Stimulated activated CD4-positive, alpha-beta T cell treated with anti-CD3 and anti-CD28 coated beads, Interleukin-2, amount 100 ng/mL, for 24 hours (primary cell): ENCODE data around the gene ZNF787.
A peak's percentile ranks its signal among the peaks of the same experiment; 100 is the strongest.
"Not testable (repeated sequence)": the region's sequence is repeated elsewhere in the genome, so short reads cannot be mapped to it uniquely, and the experiment has no call there.

Experiments used
- DNase-seq, 2 donors: peaks; one replicate each; pipeline ENCODE4 v3.0.0-alpha.2; 2020

Gene ZNF787

DNA sequence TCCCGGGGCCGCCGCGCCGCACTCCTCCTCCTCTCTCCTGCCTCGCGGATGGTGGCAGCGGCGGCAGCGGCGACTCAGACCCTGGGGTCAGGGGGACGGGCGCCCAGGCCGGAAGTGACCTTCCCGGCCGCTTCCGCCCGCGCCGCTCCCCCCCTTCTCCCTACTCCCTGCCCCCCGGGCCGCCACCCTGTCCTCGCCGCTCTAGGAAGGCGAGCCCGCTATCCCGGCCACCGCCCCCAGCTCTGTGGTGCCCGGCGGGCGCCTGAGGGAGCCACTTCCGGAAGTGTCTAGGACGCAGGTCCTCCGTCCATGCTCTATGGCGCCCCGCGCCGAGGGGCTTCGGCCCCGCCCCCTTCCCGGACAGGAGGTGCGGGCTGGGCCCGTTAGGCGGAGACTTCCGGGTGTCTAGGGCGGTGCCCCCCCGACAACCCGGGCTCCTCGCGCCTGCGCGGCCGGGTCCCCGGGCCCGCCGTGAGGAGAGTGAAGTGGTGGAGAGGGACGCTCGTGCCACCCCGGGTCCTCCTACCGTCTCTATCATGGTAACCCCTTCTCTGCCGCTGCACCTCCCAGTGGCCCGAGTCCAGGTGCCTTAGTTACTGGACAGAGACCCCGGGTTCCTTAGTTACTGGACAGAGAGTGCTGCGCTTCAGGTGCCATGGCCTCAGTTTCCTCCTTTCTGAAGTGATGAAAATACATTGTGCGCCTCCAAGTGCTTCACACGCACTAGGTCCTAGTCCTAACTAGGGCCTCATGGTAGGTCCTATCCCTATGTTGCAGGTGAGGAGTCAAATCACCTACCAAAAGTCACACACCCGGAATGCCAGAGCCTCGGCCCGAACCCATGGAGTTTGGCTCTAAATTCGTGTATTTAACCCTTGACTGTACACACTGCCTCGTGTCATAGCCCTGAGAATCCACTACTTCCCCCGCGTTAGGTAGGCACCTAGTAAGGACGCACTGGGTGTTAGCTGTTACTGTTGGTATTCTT is at the start of gene ZNF787:
Gene ZNF787 (minus strand): TSS at position 116 of the 988 bp plus-strand sequence. CDS start 18,078 bp downstream, outside the sequence.
- peak; percentile 97 to 98 for DNase-seq

GRCh38 chr19:56170261-56170660 is 49.2 kb upstream of the ZNF787 start:
- DNase-seq, result no peak

DNA sequence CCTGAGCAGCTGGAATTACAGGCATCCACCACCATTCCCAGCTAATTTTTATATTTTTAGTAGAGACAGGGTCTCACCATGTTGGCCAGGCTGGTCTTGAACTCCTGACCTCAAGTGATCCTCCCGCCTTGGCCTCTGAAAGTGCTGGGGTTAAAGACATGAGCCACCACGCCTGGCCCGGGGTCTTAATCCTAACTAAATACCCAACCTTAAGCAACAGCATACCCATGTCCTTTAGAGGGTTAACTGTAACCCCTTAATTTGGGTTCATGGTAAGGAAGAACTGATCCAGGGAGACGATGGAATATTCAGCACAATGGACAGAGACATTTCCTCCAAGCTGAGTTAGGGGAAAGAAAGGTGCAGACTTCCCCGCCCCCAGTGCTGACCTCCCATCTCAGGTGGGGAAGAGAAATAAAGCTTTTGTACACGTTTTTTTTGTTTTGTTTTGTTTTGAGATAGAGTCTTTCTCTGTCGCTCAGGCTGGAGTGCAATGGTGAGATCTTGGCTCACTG is 46.0 kb upstream of the ZNF787 start:
- DNase-seq, result no peak

DNA sequence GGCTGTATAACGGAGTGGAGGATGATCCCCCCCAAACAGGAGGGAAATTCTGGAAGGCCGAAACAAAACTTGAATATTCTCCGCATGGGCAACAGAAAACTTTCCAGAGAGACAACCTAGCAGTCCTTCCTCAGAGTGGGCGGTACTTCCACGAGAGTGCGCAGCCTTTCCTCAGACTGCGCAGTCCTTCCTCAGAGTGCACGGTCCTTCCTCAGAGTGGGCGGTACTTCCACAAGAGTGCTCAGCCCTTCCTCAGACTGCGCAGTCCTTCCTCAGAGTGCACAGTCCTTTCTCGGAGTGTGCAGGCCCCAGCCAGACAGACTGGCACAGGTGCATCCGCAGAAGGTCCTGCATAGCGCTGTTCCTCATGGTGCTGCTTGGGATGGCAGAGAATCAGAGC is 42.0 kb upstream of the ZNF787 start:
- no peak for DNase-seq

DNA sequence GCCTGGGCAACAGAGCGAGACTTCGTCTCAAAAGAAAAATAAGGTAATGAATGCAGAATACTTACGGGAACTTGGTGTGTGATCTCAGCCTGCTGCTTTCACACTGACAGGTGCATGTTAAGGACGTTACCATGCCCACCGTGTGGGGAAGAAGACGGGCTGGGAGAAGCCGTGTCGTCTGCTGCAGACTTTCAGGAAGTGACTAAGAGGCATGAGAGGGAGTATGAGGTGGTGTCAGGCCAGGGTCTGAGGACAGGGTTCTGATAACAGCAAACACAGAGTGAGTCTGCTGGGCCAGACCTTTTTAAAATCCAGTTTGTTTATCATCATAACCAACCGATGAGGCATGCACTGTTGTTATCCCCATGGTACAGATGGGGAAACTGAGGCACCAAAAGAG is 41.2 kb upstream of the ZNF787 start:
- peak in 1 of 2 donors; percentile 20 for DNase-seq

- no peak for DNase-seq
Observed at GRCh38 chr19:56161534-56161933, 40.4 kb upstream of the ZNF787 start.

DNA sequence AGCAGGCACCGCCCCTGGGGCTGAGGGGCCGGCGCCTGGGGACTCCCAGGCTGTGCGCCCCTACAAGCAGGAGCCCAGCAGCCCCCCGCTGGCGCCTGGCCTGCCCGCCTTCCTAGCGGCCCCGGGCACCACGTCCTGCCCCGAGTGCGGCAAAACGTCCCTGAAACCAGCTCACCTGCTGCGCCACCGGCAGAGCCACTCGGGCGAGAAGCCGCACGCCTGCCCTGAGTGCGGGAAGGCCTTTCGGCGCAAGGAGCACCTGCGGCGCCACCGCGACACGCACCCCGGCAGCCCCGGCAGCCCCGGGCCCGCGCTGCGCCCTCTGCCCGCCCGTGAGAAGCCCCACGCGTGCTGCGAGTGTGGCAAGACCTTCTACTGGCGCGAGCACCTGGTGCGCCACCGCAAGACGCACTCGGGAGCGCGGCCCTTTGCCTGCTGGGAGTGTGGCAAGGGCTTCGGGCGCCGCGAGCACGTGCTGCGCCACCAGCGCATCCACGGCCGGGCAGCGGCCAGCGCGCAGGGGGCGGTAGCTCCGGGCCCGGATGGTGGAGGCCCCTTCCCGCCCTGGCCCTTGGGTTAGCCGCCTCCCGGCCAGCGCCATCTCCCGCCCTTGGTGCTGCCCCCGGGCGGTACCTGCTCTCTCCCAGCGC is 38.7 kb upstream of the ZNF787 start:
- DNase-seq, result no peak

DNA sequence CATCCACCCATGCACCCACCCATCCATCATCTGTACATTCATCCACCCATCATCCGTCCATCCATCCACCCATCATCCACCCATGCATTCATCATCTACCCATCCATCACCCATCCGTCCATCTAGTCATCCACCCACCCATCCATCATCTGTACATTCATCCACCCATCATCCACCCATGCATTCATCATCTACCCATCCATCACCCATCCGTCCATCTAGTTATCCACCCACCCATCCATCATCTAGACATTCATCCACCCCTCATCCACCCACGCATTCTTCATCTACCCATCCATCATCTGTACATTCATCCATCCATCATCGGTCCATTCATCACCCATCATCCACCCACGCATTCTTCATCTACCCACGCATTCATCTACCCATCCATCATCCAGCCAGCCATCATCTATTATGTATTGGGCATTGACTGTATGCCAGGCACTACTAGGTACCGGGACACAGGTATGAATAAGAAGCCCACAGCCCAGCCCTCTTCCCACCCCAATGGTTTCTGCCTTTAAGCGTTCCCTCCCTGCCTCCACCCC is 38.0 kb upstream of the ZNF787 start:
- DNase-seq, result no peak

DNA sequence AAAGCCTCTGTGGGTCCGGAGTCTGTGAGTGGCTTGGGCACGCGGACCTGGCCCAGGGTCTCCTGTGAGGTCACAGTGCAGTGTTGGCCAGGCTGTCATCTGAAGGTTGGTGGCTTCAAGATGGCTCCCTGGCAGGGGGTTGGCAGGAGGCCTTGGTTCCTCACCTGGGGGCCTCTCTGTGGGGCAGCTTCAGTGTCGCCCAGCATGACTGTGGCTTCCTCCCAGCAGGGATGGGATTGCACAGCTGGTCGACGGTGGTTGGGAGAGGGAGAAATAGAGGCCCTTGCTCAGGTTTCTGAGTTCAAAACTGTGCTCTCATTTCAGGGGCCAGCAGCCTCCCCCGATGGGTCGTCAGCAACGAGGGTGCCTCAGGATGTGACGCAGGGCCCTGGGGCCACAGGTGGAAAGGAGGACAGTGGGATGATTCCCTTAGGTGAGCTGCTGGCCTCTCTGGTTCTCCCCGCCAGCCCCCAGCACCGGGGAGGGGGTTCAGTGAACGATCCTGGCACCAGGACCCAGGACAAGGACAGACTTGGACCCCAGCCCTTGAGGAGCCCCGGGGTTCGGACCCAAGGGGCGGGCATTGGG is 37.2 kb upstream of the ZNF787 start:
- DNase-seq, result no peak

DNA sequence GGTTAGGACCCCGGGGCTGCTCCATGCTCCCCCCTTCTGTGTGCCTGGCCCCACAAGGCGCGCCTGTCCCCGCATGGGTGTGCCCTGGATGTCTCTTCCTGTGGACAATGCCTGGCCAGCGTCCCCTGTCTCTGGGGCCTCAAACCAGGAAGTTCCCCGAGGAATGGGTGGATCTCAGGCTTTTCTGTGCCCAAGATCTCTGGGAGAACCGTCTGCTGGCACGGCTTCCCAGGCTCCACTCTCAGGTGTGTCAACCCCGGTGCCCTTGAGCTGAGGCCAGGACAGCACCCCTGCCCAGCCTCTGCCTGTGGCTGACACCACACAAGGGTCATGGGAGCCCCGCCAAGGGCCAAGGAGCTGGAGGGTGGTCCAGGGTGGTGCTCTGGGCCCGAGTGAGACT is 35.7 kb upstream of the ZNF787 start:
- no peak for DNase-seq

DNA sequence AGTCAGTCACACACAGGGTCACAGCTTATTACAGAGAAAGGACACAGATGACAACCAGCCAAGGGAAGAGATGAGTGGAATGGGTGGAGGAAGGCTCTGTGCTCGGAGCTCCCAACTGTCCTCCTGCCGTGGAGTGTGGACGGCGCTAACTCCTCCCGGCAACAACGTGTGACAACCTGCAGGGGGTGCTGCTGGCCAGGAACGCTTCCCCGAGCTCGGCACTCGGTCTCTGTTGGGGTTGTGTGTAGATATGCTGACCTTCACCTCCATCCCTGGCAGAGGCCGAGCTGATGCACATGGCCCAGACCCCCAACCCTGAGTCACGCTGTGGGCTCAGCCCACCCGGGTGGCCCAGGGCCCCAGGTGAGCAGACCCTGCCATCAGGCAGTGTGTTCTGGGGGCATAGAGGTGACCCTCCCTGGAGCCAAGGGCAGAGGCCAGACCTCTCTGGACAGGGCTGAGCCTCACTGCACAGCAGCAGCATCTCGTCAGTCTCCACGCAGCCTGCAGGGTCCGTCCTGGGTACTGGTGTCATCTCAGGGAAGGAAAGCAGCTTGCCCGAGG is 34.1 kb upstream of the ZNF787 start:
- DNase-seq, result peak in 1 of 2 donors; percentile 19

GRCh38 chr19:56153507-56153906 is 32.4 kb upstream of the ZNF787 start:
- DNase-seq, result no peak

DNA sequence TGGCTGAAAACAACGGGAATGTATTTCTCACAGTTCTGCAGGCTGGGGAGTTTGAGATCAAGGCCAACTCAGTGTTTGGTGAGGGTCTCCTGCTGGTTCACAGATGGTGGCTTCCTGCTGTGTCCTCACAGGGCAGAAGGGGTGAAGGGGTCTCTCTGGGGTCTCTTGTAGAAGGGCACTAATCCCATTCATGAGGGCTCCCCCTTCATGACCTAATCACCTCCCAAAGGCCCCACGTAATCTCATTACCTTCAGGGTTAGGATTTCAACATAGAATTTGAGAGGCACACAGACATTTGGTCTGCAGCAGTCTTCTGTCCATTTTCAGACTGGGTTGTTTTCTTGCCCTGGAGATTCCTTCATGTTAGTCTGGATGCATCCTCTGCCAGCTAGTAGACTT is 31.5 kb upstream of the ZNF787 start:
- no peak for DNase-seq

GRCh38 chr19:56150358-56150757 is 29.3 kb upstream of the ZNF787 start:
- DNase-seq, result no peak

DNA sequence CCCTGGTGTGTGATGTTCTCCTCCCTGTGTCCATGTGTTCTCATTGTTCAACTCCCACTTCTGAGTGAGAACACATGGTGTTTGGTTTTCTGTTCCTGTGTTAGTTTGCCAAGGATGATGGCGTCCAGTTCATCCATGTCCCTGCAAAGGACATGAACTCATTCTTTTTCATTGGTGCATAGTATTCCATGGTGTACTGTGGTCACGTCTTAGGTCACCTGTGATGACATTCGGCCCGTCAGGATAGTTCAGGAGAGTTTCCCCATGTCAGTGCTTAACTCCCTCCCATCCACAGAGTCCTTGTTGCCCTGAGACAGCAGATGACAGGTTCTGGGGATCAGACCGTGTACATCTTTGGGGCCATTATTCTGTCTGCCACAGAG is 28.6 kb upstream of the ZNF787 start:
- DNase-seq, result no peak

GRCh38 chr19:56148955-56149655 is 28.0 kb upstream of the ZNF787 start:
- not testable (repeated sequence) for DNase-seq

- no peak for DNase-seq
Observed at GRCh38 chr19:56148096-56148495, 27.0 kb upstream of the ZNF787 start.

- DNase-seq, result no peak
Observed at GRCh38 chr19:56147307-56147706, 26.2 kb upstream of the ZNF787 start.

- no peak for DNase-seq
Observed at GRCh38 chr19:56146904-56147303, 25.8 kb upstream of the ZNF787 start.

- no peak for DNase-seq
Observed at GRCh38 chr19:56145698-56146097, 24.6 kb upstream of the ZNF787 start.

GRCh38 chr19:56144831-56145230 is 23.7 kb upstream of the ZNF787 start:
- no peak for DNase-seq

DNA sequence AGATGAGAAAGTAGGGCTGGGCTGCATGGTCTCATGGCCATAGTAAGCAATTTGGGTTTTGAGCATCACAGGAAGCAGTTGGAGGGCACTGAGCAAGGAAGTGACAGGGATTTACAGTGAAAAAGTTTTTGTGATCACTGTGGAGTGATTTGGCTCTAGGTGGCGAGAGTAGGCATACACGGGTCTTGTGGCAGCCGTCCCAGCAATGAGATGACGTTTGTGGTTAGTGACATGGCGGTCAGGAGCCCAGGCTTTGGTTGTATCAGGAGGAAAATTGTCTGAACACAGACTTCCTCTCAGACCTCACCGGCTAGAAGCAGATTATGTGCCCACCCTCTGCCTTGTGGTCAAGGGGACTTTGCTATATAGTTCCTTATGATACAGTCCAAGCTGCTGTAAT is 23.3 kb upstream of the ZNF787 start:
- DNase-seq, result no peak
